AG04449 (cell line): ENCODE data around the gene POLR3F.
"Not testable (repeated sequence)": the region's sequence is repeated elsewhere in the genome, so short reads cannot be mapped to it uniquely, and the experiment has no call there.

Experiments used
- CTCF ChIA-PET: fragments of 350-600 bp; formaldehyde crosslinking; extraction: SDS; loops from one replicate; lab custom pipeline; 2021; ENCODE audit warnings: antibody characterized with exemption; lab: Yijun Ruan, JAX
- POLR2A ChIA-PET: fragments of 400-600, 350-600 bp; formaldehyde crosslinking; extraction: SDS; loops from one replicate; lab custom pipeline; 2020; ENCODE audit warnings: antibody characterized with exemption, inconsistent platforms; lab: Yijun Ruan, JAX
- DNase-seq: peaks from one replicate; pipeline ENCODE4 v3.0.0-alpha.2; 2010; ENCODE audit warnings: low read depth, low spot score
- H3K4me3 ChIP-seq: 2 replicates; pipeline ENCODE4 v1.5.1; 2011; ENCODE audit warnings: low read depth, mild to moderate bottlenecking, control low read depth, low read length
- TF ChIP-seq, protein P1 (sequence below): IDR thresholded peaks from one replicate; pipeline ENCODE4 v1.5.1; 2011; ENCODE audit warnings: mild to moderate bottlenecking, moderate library complexity, low read length, control low read depth, inconsistent platforms; ENCODE audit not compliant: insufficient read depth; ENCODE audit errors: missing control alignments

Gene POLR3F

DNA sequence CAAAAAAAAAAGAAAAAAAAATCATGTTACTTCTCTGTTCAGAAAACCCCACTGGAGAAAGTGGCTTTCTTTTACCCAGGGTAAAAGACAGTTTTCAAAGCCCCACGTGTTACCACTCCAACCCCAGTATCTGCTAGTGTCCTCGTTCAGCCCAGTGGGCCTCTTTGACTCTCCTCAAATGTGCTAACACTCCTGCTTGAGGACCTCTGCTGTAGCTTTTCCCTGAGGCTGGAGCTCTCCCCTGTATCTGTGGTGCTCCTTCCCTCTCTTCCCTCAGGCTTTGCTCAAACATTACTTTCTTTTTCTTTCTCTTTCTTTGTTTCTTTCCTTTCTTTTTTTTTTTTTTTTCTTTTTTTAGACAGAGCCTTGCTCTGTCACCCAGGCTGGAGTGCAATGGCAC is 55.9 kb downstream of the POLR3F start:
- TF ChIP-seq, protein P1, sequence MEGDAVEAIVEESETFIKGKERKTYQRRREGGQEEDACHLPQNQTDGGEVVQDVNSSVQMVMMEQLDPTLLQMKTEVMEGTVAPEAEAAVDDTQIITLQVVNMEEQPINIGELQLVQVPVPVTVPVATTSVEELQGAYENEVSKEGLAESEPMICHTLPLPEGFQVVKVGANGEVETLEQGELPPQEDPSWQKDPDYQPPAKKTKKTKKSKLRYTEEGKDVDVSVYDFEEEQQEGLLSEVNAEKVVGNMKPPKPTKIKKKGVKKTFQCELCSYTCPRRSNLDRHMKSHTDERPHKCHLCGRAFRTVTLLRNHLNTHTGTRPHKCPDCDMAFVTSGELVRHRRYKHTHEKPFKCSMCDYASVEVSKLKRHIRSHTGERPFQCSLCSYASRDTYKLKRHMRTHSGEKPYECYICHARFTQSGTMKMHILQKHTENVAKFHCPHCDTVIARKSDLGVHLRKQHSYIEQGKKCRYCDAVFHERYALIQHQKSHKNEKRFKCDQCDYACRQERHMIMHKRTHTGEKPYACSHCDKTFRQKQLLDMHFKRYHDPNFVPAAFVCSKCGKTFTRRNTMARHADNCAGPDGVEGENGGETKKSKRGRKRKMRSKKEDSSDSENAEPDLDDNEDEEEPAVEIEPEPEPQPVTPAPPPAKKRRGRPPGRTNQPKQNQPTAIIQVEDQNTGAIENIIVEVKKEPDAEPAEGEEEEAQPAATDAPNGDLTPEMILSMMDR, result no peak
- H3K4me3 ChIP-seq, result no peak overlapping the region
- ChIA-PET CTCF (interaction anchor here (0.7 kb wide), 1 partner anchor 97 kb away, joined by 3 read pairs; no protein-coding TSS in a partner anchor), POLR2A (interaction anchor here (0.6 kb wide), 1 partner anchor 284 kb away, joined by 3 read pairs; no protein-coding TSS in a partner anchor)
- no peak for DNase-seq

DNA sequence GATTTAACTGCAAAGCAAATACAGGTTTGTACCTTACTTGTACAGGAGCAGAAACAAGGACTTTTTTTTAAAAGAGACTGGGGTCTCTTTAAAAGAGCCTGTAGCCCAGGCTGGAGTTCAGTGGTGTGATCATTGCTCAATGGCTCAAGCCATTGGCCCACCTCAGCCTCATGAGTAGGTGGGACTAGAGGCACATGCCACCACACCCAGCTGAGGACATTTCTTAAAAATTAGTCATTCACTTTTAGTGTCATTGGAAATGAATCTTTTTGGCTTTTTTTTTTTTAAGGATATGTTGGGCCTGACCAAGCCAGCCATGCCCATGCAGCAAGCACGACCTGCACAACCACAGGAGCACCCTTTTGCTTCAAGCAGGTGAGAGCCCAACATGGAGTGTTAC is 57.5 kb downstream of the POLR3F start:
- ChIA-PET POLR2A (interaction anchor here (1.3 kb wide), 1 partner anchor 17 kb away, joined by 3 read pairs; the partner anchor contains the start of gene SEC23B), CTCF (interaction anchor here (0.8 kb wide), 1 partner anchor 10 kb away, joined by 3 read pairs; no protein-coding TSS in a partner anchor)
- H3K4me3 ChIP-seq, result no peak overlapping the region
- no peak for DNase-seq
- TF ChIP-seq, protein P1, result no peak

DNA sequence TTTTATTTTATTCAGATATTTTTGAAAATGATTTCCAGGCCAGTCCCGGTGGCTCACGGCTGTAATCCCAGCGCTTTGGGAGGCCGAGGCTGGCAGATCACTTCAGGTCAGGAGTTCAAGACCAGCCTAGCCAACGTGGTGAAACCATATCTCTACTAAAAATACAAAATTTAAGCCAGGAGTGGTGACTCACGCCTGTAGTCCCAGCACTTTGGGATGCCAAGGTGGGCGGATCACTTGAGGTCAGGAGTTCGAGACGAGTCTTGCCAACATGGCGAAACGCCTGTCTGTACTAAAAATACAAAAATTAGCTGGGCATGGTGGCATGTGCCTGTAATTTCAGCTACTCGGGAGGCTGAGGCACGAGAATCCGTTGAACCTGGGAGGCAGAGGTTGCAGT is 59.6 kb downstream of the POLR3F start:
- POLR2A ChIA-PET, H3K4me3 ChIP-seq, DNase-seq: not testable (repeated sequence)
- CTCF ChIA-PET, result interaction anchor here (1.3 kb wide), 1 partner anchor 14 kb away, joined by 3 read pairs; no protein-coding TSS in a partner anchor

DNA sequence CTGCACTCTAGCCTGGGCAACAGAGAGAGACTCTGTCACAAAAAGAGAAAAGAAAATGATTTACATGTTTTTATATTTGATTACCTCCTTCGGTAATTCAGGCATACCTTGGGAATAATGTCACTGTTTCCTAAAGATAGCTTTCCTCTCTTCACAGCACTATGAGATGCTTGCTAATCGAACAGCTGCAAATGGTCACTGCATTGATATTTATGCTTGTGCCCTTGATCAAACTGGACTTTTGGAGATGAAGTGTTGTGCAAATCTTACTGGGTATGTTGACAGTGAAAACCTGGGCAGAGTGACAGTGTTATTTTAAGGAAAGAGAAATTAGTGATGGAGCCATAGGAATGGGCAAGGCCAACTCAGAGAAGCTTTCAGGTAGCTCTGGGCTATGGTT is 60.1 kb downstream of the POLR3F start:
- POLR2A ChIA-PET, result no interaction called here
- no peak for DNase-seq
- CTCF ChIA-PET, result interaction anchor here (1.3 kb wide), 1 partner anchor 13 kb away, joined by 3 read pairs; no protein-coding TSS in a partner anchor
- TF ChIP-seq, protein P1, result no peak
- H3K4me3 ChIP-seq, result no peak overlapping the region

DNA sequence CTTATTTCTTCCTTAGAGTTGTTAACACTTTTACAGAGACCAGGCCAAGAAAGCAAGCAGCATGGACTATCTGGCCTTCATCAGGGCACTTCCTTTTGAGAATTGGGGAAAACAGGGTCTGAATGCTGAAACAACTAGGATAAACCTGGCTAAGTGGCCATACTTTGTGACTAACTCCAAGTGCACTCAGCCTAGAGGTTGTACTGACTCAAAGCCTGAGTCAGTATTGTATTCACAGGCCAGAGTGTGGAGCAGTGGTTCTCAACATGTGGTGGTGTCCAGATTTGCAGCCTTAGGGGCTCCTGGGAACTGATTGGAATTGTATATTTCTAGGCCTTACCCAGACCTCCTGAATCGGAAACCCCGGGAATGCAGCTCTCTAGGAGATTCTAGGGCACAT is 60.6 kb downstream of the POLR3F start:
- DNase-seq, result no peak
- ChIA-PET POLR2A (no interaction called here), CTCF (interaction anchor here (1.1 to 1.3 kb wide), 2 partner anchors 10 to 13 kb away, joined by 3 read pairs; no protein-coding TSS in a partner anchor)
- H3K4me3 ChIP-seq, result no peak overlapping the region
- TF ChIP-seq, protein P1, result no peak

DNA sequence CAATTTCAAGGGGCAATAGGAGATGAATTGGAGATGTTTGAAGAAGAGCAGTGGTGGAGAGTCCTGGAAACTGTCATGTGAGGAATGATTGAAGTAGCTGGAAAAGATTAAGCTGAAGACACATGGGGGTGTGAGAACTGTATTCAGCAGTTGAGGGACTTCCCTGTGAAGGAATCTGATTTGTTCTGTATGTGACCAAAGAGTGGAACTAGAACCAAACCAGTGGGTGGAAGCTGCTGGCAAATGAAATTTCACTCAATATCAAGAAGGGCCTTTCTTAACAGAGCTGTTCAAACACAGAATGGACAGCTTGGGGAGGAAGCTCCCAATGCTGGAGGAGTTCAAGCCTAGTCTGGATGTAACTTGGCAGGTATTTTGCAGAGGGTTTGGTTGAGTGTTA is 61.9 kb downstream of the POLR3F start:
- POLR2A ChIA-PET, result no interaction called here

DNA sequence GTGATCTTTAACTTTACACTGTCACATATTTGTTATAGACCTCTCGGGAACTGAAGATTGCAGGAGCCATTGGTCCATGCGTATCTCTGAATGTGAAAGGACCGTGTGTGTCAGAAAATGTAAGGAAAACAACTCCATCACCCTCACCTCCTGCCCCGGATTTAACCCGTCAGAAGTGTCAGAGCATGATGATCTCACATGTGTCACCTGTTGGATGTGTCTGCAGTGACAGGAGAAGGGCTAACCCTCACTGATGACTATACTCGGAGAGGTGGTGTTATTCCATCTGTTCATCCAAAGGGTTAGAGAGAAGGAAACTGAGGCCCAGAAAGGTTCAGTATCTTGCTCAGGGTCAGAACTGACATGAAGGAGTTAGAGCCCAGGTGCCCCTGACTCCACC is 65.4 kb downstream of the POLR3F start:
- ChIA-PET POLR2A (no interaction called here), CTCF (no interaction called here)
- no peak for DNase-seq
- TF ChIP-seq, protein P1, result no peak
- H3K4me3 ChIP-seq, result no peak overlapping the region

More for the DNA sequence above, 61.9 kb downstream of the POLR3F start:
- TF ChIP-seq, protein P1, result no peak
- DNase-seq, result no peak
- no peak overlapping the region for H3K4me3 ChIP-seq
- CTCF ChIA-PET, result no interaction called here
